ENCODE results near the gene BFSP1. TPM values are rescaled to one million over a fixed set of nuclear protein-coding genes. Genes with fewer than 3 reads are reported as not detected.

BFSP1 gene
- total RNA-seq, 1 donor from 2014 or later: 1.0 TPM

DNA sequence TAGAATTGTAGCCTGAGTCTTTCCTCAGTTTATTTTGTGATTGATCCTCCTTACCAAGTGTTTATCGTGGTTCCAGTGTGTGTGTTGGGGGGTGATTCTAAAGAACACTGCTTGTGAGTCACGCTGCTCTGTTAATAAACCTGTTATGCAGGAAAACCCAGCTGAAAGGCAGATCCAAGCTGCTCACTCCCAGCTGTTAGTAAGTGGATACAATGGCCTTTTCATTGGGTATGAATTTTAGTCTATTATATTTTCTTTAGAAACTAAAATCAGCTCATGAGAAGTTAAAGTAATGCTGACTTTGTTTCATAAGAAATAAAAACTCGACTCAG lies 26.5 kb upstream of the BFSP1 start:
- peak; percentile 70 for DNase-seq (ENCODE audit: low spot score)

DNA sequence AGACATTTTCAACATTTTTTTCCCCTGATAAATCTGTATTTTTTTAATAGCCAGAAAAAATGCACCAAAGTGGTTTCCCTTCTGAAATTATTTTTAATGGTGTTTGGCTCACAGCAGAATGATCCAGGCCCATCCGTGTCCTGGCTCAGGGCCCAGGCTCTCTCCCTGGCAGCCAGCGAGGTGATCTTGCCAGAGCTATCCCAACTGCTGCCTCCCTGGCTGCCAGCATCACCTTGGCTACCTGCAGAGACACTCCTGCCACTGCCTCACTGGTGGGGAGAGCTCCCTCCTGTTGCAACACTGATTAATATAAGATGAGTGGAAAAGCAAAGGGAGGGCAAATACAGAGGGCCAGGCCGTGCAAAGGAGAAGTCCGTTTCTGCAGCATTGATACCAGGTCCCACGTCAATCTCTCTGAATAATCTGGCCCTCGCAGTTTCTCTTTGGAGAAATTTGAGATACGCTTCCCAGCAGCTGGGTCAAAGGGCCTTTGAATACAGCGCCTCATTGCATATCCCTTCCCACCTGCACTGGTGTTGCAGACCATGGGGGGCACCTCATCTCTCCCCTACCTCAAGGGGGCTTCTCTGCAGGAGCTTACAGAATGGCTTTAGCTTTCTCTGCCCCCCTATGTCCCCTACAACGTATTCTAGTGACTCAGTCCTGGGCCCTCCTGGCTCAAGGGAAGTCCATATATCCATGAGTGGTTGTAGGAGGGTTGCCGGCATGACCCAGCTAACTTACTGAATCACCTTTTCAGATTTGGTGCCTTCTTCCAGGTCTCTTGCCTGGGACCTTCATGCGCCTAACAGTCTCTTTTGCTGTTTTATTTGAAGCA lies 25.9 kb upstream of the BFSP1 start:
- DNase-seq (ENCODE audit: low spot score): peak; percentile 79

DNA sequence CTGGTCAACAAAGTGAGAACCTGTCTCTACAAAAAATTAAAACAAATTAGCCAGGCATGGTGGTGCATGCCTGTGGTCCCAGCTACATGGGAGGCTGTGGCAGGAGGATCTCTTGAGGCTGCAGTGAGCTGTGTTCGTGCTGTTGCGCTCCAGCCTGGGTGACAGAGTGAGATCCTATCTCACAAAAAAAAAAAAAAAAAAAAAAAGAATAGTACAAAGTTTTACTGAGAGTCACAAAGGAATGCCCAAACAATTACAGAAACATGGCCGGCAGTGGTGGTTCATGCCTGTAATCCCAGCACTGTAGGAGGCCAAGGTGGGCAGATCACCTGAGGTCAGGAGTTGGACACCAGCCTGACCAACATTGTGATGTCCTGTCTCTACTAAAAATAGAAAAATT lies 23.9 kb upstream of the BFSP1 start:
- DNase-seq (ENCODE audit: low spot score): no peak

DNA sequence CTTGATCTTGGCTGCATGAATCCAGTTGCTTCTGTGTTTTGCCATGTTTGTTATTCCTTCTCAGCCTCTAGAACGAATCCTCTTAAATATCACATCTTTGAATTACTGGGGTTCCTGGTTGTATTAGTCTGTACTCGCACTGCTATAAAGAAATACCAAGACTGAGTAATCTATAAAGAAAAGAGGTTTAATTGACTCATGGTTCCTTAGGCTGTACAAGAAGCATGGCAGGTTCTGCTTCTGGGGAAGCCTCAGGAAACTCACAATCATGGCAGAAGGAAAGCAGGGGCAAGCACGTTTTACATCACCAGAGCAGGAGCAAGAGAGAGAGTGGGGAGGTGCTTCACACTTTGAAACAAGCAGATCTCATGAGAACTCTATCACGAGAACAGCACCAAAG lies 18.0 kb upstream of the BFSP1 start:
- no peak for DNase-seq (ENCODE audit: low spot score)

DNA sequence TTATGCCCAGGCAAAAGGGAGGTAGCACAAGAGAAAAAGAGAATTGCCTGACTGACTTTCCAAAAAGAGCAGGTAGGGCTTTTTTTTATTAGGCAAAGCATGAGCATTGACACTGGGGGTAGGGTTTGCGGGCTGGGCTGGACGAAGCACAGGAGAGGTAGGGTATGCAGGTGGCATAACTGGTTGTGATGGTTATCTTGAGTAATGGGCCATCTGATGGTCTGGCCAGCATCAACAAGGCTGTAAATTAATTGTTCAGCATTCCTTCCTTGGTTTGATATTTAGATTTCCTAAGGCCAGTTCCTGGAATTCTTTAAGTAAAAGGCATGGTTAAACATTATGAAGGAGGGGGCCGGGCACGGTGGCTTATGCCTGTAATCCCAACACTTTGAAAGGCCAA lies 13.9 kb upstream of the BFSP1 start:
- DNase-seq (ENCODE audit: low spot score): no peak

DNA sequence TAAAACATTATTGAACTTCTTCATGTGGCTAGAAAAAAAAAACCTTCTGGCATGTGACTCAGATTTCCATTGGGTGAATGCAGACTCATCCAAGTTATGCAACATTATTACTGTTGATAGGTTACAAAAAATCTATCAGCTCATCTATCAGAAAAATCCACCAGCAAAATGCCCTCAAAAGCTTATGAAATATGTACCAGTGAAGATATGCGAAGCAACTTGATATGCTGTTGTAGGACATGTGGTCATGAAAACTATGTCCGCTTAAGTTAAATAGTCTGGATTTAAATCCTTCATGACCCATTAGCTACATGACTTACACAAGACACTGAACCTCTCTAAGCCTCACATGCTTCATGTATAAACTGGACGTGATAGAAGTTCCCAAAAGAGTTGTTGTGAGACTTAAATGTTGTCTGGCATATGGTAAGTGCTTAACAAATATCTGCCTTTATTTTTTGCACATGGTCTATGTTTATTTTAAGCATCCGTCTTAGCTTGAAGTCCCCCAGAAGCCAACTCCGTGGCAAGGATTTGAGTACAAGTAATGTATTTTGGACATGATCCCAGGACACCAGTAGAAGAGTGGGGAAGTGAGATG lies 12.5 kb upstream of the BFSP1 start:
- DNase-seq (ENCODE audit: low spot score): no peak

DNA sequence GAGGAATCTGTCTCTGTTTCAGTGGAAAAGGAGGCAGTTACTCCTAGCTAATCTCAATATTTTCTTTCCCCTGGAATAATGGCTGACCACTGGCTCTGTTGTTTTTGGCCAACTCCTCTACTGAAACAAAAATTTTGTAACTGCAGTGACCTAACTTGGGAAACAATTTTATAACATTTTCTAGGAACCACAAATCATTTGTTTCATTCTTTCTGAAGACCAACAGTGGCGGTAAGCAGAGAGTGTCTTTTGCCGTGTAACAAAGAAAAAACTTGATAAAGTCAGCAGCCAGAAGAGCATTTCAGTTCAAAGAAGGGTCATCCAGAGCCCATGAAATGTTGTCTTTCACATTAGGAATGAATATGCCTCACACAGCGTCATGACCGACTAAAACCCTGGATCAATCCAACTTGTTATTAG lies 11.8 kb upstream of the BFSP1 start:
- no peak for DNase-seq (ENCODE audit: low spot score)

DNA sequence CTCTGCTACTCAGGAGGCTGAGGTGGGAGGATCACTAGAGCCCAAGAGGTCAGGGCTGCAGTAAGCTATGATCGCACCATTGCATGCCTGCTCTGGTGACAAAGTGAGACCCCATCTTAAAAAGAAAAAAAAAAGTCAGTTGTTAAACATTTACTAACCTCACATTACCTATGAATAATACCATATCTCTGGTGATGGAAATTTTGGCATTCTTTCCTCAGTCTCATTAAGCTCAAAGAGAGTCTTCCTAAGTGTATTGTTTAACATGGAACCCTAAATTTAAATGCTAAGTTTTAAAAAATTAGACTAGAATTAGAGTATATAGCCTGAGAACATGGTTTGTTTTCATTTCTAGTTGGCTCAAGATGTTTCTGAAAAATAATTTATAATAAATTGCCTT lies 11.3 kb upstream of the BFSP1 start:
- DNase-seq (ENCODE audit: low spot score): no peak

DNA sequence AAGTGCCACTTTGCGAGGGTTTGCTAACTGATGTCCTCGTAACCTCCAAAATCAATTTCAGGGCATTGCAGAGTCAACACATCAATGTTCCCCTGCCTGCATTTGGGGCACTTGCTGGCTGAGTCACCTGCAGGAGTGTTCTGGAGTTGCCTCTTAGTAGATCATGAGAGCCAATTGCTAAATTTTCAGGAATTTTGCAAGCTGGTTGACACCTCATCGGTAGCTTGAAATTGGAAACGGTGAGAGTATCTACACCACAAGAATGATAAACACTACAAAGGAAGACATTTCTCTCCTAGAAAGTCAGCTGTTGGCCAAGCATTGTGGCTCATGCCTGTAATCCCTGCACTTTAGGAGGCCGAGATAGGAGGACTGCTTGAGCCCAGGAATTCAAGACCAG lies 10.8 kb upstream of the BFSP1 start:
- DNase-seq (ENCODE audit: low spot score): no peak

DNA sequence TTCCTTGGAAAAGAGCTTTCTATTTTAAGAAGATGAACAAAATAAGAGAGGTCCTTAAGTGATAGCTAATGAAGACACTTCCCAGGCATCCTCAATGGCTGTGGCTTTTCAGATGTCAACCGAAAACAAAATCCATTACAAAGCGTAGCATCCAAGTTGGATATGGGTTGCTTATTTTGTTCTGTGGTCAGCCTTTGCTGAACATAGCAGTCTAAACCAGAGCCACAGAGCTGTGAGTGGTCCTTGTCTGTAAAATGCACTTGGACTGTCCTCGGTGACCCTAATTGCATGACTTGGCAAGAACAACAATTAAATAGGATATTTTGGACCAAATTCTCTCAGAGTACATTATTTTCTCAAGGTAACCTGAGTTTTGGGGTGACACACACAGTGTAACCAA lies 10.4 kb upstream of the BFSP1 start:
- no peak for DNase-seq (ENCODE audit: low spot score)

DNA sequence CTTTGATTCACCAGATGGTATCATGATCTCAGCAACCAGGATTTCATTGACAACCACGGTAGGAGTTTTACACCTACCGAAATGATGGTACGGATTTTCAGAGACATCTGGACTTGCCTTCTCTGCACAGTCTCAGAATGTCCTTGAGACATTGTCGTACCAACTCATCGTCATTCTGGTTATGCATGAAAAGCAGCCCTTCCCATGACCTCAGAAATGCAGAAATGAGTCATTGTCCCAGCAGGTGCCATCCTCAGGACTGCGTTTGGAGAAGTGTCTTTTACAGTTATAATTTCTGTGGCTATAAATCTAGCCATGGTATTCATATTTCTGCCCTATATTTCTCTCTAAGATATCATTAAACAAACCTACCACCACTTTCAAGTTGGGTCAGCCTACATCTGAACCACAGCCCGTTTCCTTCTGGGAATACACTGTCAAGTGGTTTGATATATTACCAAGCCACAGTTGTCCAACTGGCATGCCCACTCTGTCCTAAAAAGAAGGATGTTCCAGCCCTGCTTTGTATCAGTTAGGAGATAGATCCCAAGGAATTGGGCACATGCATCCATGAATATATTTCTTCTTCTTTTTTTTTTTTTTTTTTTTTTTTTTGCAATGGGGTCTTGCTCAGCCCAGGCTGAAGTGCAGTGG lies 7.5 kb upstream of the BFSP1 start:
- DNase-seq (ENCODE audit: low spot score): no peak

DNA sequence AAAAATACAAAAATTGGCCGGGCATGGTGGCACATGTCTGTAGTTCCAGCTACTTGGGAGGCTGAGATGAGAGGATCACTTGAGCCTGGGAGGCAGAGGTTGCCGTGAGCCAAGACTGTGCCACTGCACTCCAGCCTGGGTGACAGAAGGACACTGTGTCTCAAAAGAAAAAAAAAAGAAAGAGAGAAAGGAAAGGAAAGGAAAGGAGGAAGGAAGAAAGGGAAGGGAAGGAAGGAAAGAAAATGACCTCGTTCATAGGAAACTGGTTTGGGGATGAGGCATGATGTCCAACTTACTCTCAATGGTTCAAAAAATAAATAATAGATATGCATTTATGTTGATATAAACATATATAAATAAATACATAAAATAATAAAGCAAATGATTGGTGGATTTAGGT lies 6.8 kb upstream of the BFSP1 start:
- DNase-seq (ENCODE audit: low spot score): no peak

DNA sequence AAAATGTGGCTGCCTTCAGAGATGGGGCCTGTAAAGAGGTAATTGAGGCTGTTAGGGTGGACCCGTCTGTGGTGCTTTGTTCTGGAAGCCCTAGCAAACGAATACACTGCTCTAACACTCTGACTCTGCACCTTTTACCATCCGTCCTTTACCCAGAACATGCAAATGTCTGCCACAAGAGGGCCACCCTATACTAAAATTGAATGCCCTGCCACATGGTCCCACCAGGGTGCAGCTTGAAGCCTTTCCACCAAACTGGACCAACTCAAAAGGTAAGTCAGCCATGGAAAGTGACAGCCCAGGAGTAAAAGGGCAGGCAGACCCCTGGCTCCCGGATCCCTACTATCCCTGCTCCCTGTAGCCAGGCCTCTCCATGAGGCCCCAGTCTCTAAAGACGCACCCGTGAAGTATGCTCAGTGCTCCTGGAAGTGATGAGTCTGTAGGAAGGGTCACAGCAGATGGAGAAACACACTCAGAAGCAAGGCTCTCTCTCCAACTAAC lies 5.8 kb upstream of the BFSP1 start:
- DNase-seq (ENCODE audit: low spot score): peak; percentile 81

DNA sequence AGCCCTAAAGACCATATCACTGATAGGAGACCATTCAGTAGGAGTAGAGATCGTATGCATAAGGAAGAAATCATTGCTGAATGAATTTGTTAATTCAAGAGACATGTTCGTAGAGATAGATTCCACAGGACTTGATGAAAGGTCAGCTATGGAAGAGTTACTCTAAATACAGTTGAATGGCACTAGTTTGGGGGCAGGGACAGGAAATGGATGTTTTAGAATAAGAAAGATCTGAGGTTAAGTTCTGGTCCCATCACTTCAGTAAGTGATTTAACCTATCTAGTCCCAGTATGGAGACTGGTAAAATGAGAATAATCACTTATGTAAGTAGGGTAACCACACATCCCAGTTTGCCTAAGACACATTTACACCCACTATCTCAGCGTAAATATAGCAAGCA lies 2.9 kb upstream of the BFSP1 start:
- no peak for DNase-seq (ENCODE audit: low spot score)

DNA sequence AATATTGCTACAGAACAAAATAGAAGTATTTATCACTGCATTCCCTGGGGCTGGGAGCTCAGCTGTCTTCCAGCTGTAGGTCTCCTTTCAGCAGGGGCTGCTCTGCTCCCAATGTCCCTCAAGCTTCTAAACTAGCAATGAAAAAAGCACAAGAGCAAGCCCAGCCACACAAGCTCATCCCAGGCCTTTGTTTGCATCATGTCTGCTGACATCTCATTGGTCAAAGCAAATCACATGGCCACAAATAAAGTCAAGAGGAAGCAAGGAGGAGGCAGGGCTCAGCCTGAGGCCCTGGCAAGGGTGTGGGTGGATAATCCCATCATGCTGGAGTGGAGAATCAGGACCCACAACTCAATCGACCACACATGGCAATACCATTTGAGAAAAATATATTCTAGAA lies 2.2 kb upstream of the BFSP1 start:
- no peak for DNase-seq (ENCODE audit: low spot score)

DNA sequence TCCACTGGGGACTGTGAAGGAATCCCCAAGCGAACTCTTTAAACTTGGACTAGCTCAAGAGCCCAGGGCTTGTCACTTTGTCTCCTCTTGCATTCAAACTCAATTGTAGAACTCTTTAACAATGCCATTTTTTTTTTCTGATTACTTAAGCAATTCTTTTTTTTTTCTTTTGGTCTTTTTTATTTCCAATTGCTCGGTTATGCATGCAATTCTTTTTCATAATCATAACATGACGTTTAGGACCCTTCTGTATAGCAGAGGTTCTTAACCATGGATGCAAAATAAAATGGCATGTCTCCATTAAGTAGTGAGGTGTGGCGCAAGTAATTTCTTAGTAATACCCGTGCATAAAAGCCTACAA lies 466 bp upstream of the BFSP1 start:
- no peak for DNase-seq (ENCODE audit: low spot score)

DNA sequence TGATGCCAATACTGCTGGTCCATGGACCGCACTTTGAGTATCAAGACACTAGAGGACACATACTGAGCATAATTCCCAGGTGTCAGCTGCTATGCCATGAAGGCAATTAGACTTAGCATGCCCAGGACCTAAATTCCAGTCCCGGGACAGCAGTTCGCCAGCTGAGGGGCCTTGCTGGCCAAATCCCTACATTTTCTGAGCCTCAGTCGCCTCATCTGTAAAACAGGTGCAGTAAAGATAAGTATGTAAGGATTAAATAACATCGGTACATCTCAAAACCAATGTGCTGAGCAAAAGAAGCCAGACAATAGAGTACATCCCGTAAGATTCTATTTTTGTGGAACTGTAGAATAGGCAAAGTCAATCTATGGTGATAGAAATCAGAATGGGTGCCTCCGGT lies 1.0 kb downstream of the BFSP1 start:
- no peak for DNase-seq (ENCODE audit: low spot score)

DNA sequence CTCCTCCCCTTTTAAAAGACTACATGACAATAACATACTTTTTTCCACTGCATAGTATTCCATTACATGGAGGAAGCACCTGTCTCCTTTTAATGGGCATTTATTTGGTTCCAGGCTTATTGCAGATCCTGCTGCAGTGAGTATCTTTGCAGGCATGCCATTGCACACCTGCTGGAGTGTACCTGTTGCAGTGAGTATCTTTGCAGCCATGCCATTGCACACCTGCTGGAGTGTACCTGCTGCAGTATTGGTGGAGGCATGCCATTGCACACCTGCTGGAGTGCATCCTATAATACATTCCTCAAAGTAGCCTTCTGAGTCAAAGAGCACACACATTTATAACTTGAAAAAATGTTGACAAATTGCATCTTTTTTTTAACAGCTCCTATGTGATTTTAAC lies 1.6 kb downstream of the BFSP1 start:
- DNase-seq (ENCODE audit: low spot score): no peak

DNA sequence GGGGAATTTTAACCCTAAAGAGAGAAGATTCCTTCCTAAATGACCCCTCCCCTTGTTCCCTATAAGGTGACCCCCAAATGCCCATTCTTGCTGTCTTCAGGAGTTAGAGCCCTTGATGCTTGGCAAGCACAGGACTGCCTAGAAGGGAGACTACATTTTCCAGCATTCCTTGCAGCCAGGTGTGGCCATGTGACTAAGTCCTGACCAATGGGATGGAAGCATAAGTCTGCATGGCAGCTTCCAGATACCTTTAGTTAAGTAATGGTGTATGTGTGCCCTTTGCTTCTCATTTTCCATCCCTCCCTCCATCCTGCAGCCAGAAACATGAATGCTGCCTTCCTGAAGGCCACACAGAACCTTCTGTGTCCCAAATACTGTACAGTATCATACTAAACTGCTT lies 5.5 kb downstream of the BFSP1 start:
- no peak for DNase-seq (ENCODE audit: low spot score)

DNA sequence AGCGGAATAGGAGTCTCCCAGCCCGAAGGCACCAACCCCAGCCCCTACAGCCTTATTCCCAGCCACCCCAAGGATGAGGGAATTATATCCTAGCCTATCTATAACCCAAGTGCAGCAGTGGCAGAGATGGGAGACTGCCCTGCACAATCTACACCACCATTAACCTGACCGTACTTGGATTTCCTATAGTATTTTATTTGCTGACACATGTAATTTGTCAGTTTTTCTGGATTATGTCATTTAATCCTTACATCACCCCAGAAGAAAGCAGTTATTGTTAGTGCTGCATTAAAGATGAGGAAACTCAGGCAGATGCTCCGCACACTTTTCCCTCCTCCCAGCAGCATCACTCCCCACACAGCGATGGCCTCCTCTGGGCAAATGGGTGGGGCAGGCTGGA lies 6.0 kb downstream of the BFSP1 start:
- DNase-seq (ENCODE audit: low spot score): no peak

DNA sequence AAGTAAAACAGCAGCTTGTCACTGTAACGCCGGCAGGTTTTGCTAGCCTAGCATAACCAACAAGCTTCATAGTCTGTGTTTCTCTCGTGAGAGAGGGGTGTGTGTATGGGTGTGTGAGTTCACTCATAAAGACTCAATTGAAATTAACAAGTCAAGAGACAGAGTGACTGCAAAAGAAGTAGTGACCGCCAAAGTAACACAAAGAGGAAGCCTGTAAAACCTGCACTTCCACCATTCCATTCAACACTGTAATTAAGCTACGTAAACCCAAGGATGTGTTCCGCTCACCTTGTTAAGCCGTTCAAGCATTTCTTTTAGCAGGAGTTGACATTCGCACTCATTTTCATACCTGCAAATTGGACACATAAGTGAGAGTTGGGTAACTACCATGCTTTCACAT lies 6.6 kb downstream of the BFSP1 start:
- DNase-seq (ENCODE audit: low spot score): no peak

DNA sequence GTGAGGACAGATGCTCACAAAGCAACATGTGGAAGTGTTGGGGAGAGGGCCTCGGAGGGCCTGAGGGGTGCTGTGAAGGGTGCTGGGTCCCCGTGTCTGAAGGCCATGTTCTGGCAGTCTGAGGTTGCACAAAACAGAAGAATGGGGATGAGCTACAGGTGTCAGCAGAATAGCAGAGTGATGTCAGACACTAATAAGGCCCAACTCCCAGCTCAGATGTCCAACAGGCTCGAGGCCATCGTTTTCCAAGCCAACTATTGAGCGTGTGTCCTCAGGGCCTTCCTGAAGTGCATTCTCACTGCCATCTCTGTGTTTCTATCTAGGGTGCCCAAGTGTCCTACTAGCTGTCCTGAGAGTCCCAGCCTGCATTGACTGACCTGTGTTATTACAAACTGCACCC lies 7.9 kb downstream of the BFSP1 start:
- no peak for DNase-seq (ENCODE audit: low spot score)

DNA sequence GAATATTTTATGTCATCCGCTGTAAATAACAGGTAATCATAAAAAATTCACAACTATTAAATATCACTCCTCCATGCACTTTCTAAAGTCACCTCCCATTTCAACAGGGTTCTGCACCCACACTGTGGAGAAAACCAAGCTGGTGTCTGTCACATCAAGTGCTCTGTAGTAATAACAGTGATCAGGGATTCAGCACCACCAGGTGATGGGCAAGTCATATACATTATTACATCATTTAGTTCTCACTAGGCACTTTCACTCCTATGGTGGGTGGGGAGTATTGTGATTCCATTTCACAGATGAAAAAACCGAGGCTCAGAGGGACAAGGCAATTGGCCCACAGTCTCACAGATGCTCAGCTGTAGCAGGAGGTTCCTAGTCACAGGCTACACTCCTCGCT lies 8.7 kb downstream of the BFSP1 start:
- no peak for DNase-seq (ENCODE audit: low spot score)

Measured in ureter (tissue), 1 donor.